Left colon (tissue), 2 donors: ENCODE data around the gene CDH1. TPM values are rescaled to one million over a fixed set of nuclear protein-coding genes. Genes with fewer than 3 reads are reported as not detected.

Source experiments
- ATAC-seq: fragments of 200-7000 bp; cut with Tn5 transposase; one replicate; pipeline ENCODE4 v1.9.1; 2020; ENCODE audit warnings: mild to moderate bottlenecking, moderate library complexity
- DNase-seq, 2 donors: peaks; one replicate each; pipeline ENCODE4 v3.0.0-alpha.2; 2020
- intact Hi-C, 2 donors: fragments of 100-400 bp; cut with DNase I in 1 of 2; cut with micrococcal nuclease in 1 of 2; formaldehyde crosslinking; loops; one replicate each; pipeline versions ENCODE4 v1.11.2 to v1.14.0; 2022; cut with DNase I, micrococcal nuclease
- total RNA-seq, 2 donors: library from RNA; stranded (reverse); fragmentation: NEBNext Ultra II Directional; extraction: Animal tissue kit (Norgen Biotek cat#: 25700); gene quantifications; one replicate each; pipeline ENCODE4 v1.2.1, GENCODE V29; 2021
- donor health status: DM: no; HTN: no; CAD: no.
- donor health status: DM: yes; HTN: yes; CAD: no.

CDH1 gene
- total RNA-seq, 2 donors from 2014 or later = 714 to 770 TPM

- intact Hi-C loops = no loop called here
- no peak for ATAC-seq
- DNase-seq = no peak
Measured at GRCh38 chr16:68869492-68870088, 132.5 kb downstream of the CDH1 start.

DNA sequence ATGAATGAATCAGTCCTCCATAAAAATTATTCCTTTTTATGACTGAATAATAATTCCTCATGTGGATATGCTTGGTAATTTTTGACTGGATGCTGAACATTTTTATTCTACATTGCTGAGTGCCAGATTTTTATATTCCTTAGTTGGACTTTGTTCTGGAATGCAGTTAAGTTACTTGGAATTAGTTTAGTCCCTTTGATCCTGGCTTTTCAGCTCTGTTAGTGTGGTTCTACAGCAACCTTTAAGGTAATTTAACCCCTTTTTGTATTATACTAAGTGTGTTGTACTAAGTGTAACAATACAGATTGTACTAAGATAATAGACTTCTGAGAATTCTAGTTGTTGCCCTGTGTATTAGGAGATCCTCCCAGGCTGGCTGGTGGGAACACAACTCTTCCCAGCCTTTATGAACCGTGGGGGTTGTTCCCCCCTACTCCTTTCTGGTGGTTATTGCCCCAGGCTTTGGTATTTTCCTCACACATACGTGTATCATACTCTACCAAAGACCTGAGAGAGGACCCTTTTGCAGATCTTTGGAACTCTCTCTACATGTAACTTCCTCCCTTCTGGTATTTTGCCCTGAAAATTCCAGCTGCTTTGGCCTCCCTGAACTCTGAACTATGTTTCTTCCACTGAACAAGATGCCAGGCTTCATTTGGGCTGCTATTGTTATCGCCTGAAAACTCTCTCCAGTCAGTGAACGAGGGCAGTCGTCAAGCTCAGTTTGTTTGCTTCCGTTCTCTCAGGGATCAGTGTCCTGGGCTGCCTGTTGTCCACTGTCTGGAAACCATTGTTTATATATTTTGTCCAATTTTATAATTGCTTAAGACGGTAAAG, 136.8 kb downstream of the CDH1 start:
- intact Hi-C loops = no loop called here
- peak; percentile 97 for ATAC-seq
- no peak for DNase-seq

DNA sequence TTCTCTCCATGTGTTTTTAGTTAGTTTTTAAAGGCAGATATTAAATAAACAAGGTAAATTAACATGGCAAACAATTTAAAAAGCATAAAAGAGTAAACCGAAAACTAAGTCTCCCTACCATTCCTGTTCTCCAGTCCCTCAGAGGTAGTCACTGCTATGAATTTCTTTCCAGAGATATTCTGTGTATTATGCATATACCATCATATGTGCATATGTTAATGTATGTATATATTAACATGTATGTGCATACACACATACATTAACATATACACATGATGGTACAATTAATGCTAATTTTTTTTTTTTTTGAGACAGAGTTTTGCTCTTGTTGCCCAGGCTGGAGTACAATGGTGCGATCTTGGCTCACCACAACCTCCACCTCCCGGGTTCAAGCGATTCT, 138.8 kb downstream of the CDH1 start:
- no peak for ATAC-seq
- DNase-seq = no peak
- intact Hi-C loops = no loop called here

DNA sequence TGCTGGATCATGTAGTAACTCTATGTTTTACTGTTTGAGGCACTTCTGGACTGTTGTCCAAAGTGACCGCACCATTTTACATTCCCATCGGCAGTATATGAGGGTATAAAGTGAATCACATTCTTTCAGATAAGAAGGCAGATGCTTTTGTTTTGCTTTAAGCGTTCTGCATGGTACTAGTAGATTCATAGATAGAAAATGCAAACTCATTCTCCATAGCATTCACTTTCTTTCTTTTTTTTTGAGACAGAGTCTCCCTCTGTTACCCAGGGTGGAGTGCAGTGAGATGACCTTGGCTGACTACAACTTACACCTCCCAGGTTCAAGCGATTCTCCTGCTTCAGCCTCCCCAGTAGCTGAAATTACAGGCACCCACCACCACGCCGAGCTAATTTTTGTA, 146.6 kb downstream of the CDH1 start:
- intact Hi-C loops = no loop called here
- ATAC-seq (no peak), DNase-seq (no peak)

DNA sequence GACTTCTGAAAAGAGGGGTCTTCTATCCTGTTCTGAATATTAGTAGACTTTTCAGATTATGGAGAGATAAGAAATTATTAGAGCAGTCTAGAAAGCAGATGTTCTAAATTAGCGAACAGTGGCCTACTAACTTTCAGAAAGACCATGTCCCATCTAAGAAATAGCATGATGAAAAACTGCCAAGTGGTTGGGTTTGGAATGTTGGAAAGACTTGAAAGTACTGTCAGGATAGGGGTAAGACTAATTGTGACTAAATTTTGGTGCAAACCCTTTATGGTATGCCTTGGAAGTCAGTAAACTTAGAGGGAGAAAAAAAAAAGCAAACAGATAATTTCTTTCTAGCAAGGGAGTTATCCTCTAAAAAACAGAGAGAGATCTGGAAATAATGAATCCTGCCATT, 147.3 kb downstream of the CDH1 start:
- DNase-seq (no peak), ATAC-seq (no peak)
- intact Hi-C loops = no loop called here

Other genes starting within 250 kb of the CDH1 start
- gene ZFP90, start 198.0 kb upstream of the CDH1 start, total RNA-seq = 1 to 10 TPM; 8.4 to 9.0 TPM
- gene CDH3, start 92.0 kb upstream of the CDH1 start, total RNA-seq = under 1 TPM; 0.81 to 0.89 TPM
- gene TANGO6, start 106.2 kb downstream of the CDH1 start, total RNA-seq = 1 to 10 TPM; 8.1 to 9.0 TPM